ENCODE data around the gene PDZD2. TPM values are rescaled to one million over a fixed set of nuclear protein-coding genes. Genes with fewer than 3 reads are reported as not detected.
"Not testable (repeated sequence)": the region's sequence is repeated elsewhere in the genome, so short reads cannot be mapped to it uniquely, and the experiment has no call there.

Gene PDZD2
- total RNA-seq, 2 experiments from 2014 or later: 0.05 to 0.25 TPM

GRCh38 chr5:31975189-31975612 is 336.3 kb downstream of the PDZD2 start:
- H3K36me3 Mint-ChIP-seq (ENCODE audit: low read depth); H3K27ac Mint-ChIP-seq; H3K27me3 Mint-ChIP-seq (ENCODE audit: low read depth); H3K4me3 Mint-ChIP-seq; CTCF ChIA-PET; H3K9me3 Mint-ChIP-seq: not testable (repeated sequence)
- peaks cover 12% of the 10 kb centered on the region for H3K4me1 Mint-ChIP-seq (ENCODE audit: low read depth)
- DNase-seq: peak; percentile 5
- intact Hi-C loops (cut with micrococcal nuclease): loop anchor here (10.0 kb wide), 1 partner anchor 120 kb away; no protein-coding TSS in a partner anchor

DNA sequence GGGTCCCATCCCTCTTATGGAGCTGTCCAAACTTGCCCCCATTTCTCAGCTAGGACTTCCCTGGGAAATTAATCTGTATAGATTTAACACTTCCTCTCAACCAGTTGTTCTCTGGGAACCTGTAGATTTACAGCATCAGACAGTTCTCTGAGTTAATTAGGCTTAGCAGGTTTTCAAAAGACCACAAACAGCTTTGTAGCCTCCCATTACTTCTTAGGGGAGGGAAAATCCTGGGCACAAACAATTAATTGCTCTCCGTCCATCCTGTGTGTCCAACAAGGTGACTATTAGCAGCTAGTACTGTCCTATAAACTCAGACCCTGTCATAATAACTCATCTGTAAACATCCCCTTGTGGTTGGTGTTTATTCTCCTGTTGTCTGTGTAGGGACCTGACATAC is 337.2 kb downstream of the PDZD2 start:
- intact Hi-C loops (cut with micrococcal nuclease): loop anchor here (10.0 kb wide), 1 partner anchor 121 kb away; no protein-coding TSS in a partner anchor

GRCh38 chr5:31981361-31981945 is 342.5 kb downstream of the PDZD2 start:
- DNase-seq: no peak
- H3K4me3 Mint-ChIP-seq: no peak overlapping the region
- intact Hi-C loops (cut with micrococcal nuclease): no loop called here
- H3K27me3 Mint-ChIP-seq (ENCODE audit: low read depth): no peaks in the 10 kb centered on the region
- no peaks in the 10 kb centered on the region for H3K36me3 Mint-ChIP-seq (ENCODE audit: low read depth)
- H3K9me3 Mint-ChIP-seq: no peaks in the 10 kb centered on the region
- no peak overlapping the region for H3K27ac Mint-ChIP-seq
- no peaks in the 10 kb centered on the region for H3K4me1 Mint-ChIP-seq (ENCODE audit: low read depth)
- CTCF ChIA-PET: no interaction called here

More for the DNA sequence above, 337.2 kb downstream of the PDZD2 start:
- DNase-seq: no peak
- H3K9me3 Mint-ChIP-seq: peaks cover 2% of the 10 kb centered on the region
- no peaks in the 10 kb centered on the region for H3K27me3 Mint-ChIP-seq (ENCODE audit: low read depth)
- H3K4me1 Mint-ChIP-seq (ENCODE audit: low read depth): peaks cover 12% of the 10 kb centered on the region
- no peak overlapping the region for H3K4me3 Mint-ChIP-seq
- H3K36me3 Mint-ChIP-seq (ENCODE audit: low read depth): no peaks in the 10 kb centered on the region
- H3K27ac Mint-ChIP-seq: no peak overlapping the region
- CTCF ChIA-PET: interaction anchor here (0.6 kb wide), 1 partner anchor 221 kb away, joined by 4 read pairs; no protein-coding TSS in a partner anchor

DNA sequence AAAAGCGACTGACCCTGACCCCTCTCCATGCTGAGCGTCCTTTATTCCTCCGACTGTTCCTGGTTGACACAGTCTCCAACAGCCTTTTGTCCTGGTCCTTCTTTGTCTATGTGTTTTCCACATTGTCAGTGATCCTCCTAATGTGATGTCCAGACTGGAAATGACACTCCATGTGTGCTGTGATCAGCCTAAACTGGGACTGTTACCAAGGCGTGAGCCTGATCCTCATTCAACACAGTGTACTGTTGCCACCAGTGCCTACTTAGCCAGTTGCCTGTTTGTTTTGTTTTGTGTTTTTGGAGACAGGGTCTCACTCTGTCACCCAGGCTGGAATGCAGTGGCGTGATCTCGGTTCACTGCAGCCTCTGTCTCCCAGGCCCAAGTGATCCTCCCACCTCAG is 343.1 kb downstream of the PDZD2 start:
- Mint-ChIP-seq H3K4me3 (no peak overlapping the region), H3K27me3 (ENCODE audit: low read depth) (no peaks in the 10 kb centered on the region), H3K36me3 (ENCODE audit: low read depth) (no peaks in the 10 kb centered on the region), H3K9me3 (no peaks in the 10 kb centered on the region), H3K27ac (no peak overlapping the region), H3K4me1 (ENCODE audit: low read depth) (no peaks in the 10 kb centered on the region)
- intact Hi-C loops (cut with micrococcal nuclease): no loop called here
- DNase-seq: no peak
- CTCF ChIA-PET: no interaction called here

- CTCF ChIA-PET: no interaction called here
- Mint-ChIP-seq H3K9me3 (no peaks in the 10 kb centered on the region), H3K27ac (no peak overlapping the region), H3K27me3 (ENCODE audit: low read depth) (no peaks in the 10 kb centered on the region), H3K36me3 (ENCODE audit: low read depth) (no peaks in the 10 kb centered on the region), H3K4me3 (no peak overlapping the region), H3K4me1 (ENCODE audit: low read depth) (no peaks in the 10 kb centered on the region)
- no peak for DNase-seq
- intact Hi-C loops (cut with micrococcal nuclease): no loop called here
Measured at GRCh38 chr5:31982621-31983020, 343.7 kb downstream of the PDZD2 start.

DNA sequence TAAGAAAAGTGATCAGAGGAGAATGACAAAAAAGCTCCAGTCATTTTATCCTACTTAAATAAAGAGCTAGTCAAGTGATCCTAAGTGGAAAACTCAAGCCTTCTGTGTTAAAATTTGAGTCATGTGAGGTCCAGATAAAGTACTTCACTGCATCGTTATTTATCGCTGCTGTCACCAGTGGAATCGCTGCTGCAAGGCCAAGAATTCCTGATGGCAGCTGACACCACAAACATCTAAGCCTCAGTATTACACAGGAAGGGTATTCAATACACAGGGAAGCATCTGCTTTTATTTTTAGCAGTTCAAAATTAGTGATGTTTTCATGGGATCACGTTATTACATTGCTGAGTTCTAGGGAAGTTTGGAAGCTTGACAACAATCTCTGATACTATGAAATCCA is 344.9 kb downstream of the PDZD2 start:
- intact Hi-C loops (cut with micrococcal nuclease): no loop called here

DNA sequence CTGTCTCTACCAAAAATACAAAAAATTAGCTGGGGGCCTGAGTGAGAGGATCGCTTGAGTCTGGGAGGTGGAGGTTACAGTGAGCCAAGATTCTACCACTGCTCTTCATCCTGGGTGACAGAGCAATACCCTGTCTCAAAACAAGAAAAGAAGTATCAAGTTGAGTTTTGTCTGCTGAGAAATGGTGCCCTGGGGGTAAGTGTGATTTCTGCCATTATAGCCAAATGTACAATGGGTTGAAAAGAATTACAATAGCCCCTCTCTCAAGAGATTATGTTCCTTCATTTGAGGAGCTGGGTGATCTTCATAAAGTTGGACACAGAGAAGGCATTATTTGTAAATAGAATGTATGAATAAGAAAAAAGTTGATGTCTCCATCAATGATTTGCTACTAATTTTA is 345.8 kb downstream of the PDZD2 start:
- no peak overlapping the region for H3K4me3 Mint-ChIP-seq
- H3K9me3 Mint-ChIP-seq: peaks cover 2% of the 10 kb centered on the region
- CTCF ChIA-PET: no interaction called here

More for the DNA sequence above, 344.9 kb downstream of the PDZD2 start:
- H3K27ac Mint-ChIP-seq: no peak overlapping the region
- no peaks in the 10 kb centered on the region for H3K27me3 Mint-ChIP-seq (ENCODE audit: low read depth)
- CTCF ChIA-PET: no interaction called here
- H3K4me1 Mint-ChIP-seq (ENCODE audit: low read depth): no peaks in the 10 kb centered on the region
- H3K36me3 Mint-ChIP-seq (ENCODE audit: low read depth): no peaks in the 10 kb centered on the region
- peaks cover 2% of the 10 kb centered on the region for H3K9me3 Mint-ChIP-seq
- H3K4me3 Mint-ChIP-seq: no peak overlapping the region
- DNase-seq: no peak

DNA sequence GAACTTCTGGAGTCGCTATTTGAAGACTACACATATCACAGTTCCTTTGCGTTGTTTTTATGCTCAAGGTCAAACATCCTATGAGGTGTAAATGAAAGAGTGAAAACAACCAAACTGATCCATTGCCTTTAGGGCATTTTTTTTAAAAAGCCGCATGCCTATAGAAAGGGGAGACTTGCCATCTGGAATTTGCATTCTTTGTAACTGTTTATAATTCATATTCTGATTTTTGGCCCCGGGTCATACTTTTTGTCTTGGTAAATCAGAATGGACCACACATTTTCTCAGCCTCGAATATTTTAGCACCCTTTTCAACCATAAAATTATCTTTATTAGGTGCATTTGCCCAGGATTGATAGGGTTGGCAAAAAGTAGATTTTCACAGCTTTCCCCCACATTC is 347.2 kb downstream of the PDZD2 start:
- H3K36me3 Mint-ChIP-seq (ENCODE audit: low read depth): no peaks in the 10 kb centered on the region
- H3K27ac Mint-ChIP-seq: no peak overlapping the region
- intact Hi-C loops (cut with micrococcal nuclease): no loop called here
- no peak overlapping the region for H3K4me3 Mint-ChIP-seq
- peaks cover 2% of the 10 kb centered on the region for H3K9me3 Mint-ChIP-seq
- no peaks in the 10 kb centered on the region for H3K4me1 Mint-ChIP-seq (ENCODE audit: low read depth)
- CTCF ChIA-PET: no interaction called here
- no peak for DNase-seq
- H3K27me3 Mint-ChIP-seq (ENCODE audit: low read depth): no peaks in the 10 kb centered on the region

More for the DNA sequence above, 345.8 kb downstream of the PDZD2 start:
- Mint-ChIP-seq H3K36me3 (ENCODE audit: low read depth) (no peaks in the 10 kb centered on the region), H3K4me1 (ENCODE audit: low read depth) (no peaks in the 10 kb centered on the region), H3K27ac (no peak overlapping the region), H3K27me3 (ENCODE audit: low read depth) (no peaks in the 10 kb centered on the region)
- no peak for DNase-seq
- intact Hi-C loops (cut with micrococcal nuclease): no loop called here

- no peaks in the 10 kb centered on the region for H3K4me1 Mint-ChIP-seq (ENCODE audit: low read depth)
- H3K27ac Mint-ChIP-seq: no peak overlapping the region
- H3K27me3 Mint-ChIP-seq (ENCODE audit: low read depth): no peaks in the 10 kb centered on the region
- CTCF ChIA-PET: no interaction called here
- H3K9me3 Mint-ChIP-seq: peaks cover 2% of the 10 kb centered on the region
- no peak for DNase-seq
- intact Hi-C loops (cut with micrococcal nuclease): no loop called here
- no peak overlapping the region for H3K4me3 Mint-ChIP-seq
- no peaks in the 10 kb centered on the region for H3K36me3 Mint-ChIP-seq (ENCODE audit: low read depth)
Measured at GRCh38 chr5:31987985-31988710, 349.2 kb downstream of the PDZD2 start.

DNA sequence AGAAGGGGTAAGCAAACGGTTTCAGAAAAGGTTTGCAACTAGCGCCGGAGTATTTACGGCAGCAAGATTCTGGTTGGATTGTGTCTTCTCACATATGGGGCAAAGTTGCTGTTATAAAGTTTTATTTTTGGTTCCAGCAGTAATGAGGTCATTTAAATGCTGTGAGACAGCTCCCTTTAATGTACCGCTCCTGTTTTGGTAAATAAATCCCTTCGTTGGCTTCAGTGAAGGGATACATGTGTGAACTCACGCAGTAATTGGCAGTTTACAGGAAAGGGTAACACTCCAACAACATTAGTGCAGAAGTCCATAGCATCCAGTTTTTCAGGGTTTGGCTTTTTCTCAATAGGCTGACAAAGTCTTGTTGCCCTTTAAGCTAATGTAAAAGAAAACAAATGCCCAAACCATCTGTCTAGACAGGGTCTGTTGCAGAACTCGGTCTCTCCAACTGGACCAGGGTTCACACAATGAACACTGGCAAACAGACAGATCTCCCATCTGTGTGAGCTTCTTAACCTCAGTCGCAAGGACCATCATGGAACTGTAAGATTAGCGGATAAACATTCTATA is 351.2 kb downstream of the PDZD2 start:
- DNase-seq: no peak
- peaks cover 2% of the 10 kb centered on the region for H3K9me3 Mint-ChIP-seq
- no peak overlapping the region for H3K4me3 Mint-ChIP-seq
- no peaks in the 10 kb centered on the region for H3K36me3 Mint-ChIP-seq (ENCODE audit: low read depth)
- CTCF ChIA-PET: no interaction called here
- no peak overlapping the region for H3K27ac Mint-ChIP-seq
- H3K4me1 Mint-ChIP-seq (ENCODE audit: low read depth): no peaks in the 10 kb centered on the region
- intact Hi-C loops (cut with micrococcal nuclease): no loop called here
- no peaks in the 10 kb centered on the region for H3K27me3 Mint-ChIP-seq (ENCODE audit: low read depth)

DNA sequence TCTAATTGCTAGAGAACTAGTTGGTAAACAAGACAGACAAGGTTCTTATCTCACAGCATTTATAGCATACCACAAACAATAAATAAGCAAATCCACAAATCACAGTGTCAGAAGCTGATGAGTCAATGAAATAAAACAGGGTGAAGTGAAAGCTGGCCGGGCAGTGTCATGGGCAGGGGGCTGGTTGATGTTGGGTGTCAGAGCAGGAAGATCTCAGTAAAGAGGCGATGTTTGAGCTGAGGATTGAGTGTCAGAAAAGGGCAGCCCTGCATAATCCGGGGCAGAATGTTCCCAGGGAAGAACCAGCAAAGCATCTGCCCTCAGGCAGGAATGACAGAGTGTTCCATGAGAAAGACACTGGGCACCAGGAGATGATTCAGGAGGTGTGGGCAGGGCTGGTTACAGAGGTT is 351.8 kb downstream of the PDZD2 start:
- Mint-ChIP-seq H3K4me3 (no peak overlapping the region), H3K9me3 (peaks cover 2% of the 10 kb centered on the region), H3K27me3 (ENCODE audit: low read depth) (no peaks in the 10 kb centered on the region), H3K27ac (no peak overlapping the region), H3K36me3 (ENCODE audit: low read depth) (no peaks in the 10 kb centered on the region), H3K4me1 (ENCODE audit: low read depth) (peaks cover 5% of the 10 kb centered on the region)
- DNase-seq: no peak
- CTCF ChIA-PET: no interaction called here
- intact Hi-C loops (cut with micrococcal nuclease): no loop called here

DNA sequence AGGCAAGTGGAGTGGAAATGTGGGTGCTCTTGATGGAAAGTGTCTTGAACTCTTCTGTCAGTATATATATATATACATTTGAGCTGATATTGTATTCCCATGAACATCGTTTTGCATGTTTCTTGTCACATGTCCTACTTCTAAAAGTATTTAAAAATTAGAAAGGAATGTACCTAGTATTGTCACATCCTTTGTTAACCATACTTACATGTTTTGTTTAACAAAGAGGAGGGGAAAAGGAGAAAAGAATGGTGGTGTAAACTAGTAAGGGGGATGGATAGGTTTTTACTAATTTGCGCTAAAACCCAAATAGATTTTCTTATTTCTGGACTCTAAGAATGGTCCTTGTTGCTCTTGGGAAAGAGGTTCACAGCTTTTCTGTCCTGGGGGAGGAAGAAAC is 353.4 kb downstream of the PDZD2 start:
- H3K27ac Mint-ChIP-seq: no peak overlapping the region
- no peaks in the 10 kb centered on the region for H3K36me3 Mint-ChIP-seq (ENCODE audit: low read depth)
- CTCF ChIA-PET: no interaction called here
- intact Hi-C loops (cut with micrococcal nuclease): no loop called here
- H3K4me1 Mint-ChIP-seq (ENCODE audit: low read depth): peaks cover 9% of the 10 kb centered on the region
- DNase-seq: no peak
- H3K4me3 Mint-ChIP-seq: no peak overlapping the region
- peaks cover 2% of the 10 kb centered on the region for H3K9me3 Mint-ChIP-seq
- H3K27me3 Mint-ChIP-seq (ENCODE audit: low read depth): no peaks in the 10 kb centered on the region
